ENCODE data around the gene UBR3. TPM values are rescaled to one million over a fixed set of nuclear protein-coding genes. Genes with fewer than 3 reads are reported as not detected.

The UBR3 gene
- total RNA-seq, 2 experiments from 2014 or later, result 11.6 to 21.0 TPM

GRCh38 chr2:169824373-169825333 lies 2.6 kb upstream of the UBR3 start, which contains the start of gene METTL5:
Gene METTL5 (minus strand): TSS chr2:169824905. CDS start chr2:169824597, 308 bp downstream.
- H3K9me2 ChIP-seq (ENCODE audit: insufficient read depth, low read length), result no peaks in the 10 kb centered on the region
- no peaks in the 10 kb centered on the region for H3K9me3 ChIP-seq (ENCODE audit: low read length)
- 0 out of 2 replicates have a peak, but pooled peaks cover 7% of the 10 kb centered on the region for H4K20me1 ChIP-seq (ENCODE audit: insufficient read depth, low read length)
- no peak for TF ChIP-seq EZH2phosphoT487 (IDR thresholded peaks at IDR 0.05; ENCODE audit: borderline replicate concordance, low read depth, low read length)
- peak; percentile 95 for TF ChIP-seq CTCF (conservative IDR thresholded peaks at IDR 0.05; ENCODE audit: low read length)
- ChIA-PET POLR2A (interaction anchor here (1.0 to 2.6 kb wide), 3 partner anchors 9 to 21 kb away, joined by 3 to 13 read pairs (median 4); no protein-coding TSS in a partner anchor), CTCF (ENCODE audit: unreplicated experiment) (interaction anchor here (0.6 to 0.9 kb wide), 2 partner anchors 9 to 104 kb away, joined by 3 to 4 read pairs; no protein-coding TSS in a partner anchor)
- peak within 1 kb of the TSS; percentile 56 for H2AFZ ChIP-seq (ENCODE audit: low read length)
- peak within 1 kb of the TSS; percentile 24 for H3K27ac ChIP-seq (ENCODE audit: low read depth, low read length, poor library complexity, severe bottlenecking)
- H3K4me1 ChIP-seq (ENCODE audit: insufficient read depth, low read length, poor library complexity, severe bottlenecking), result peaks cover 38% of the 10 kb centered on the region
- peak; percentile 85 for DNase-seq (ENCODE audit: low spot score)
- intact Hi-C loops (cut with micrococcal nuclease; ENCODE audit: unreplicated experiment), result loop anchor here (1.0 to 2.0 kb wide), 2 partner anchors 26 to 104 kb away; partner anchors contain the start of gene SSB
- peaks cover 30% of the 10 kb centered on the region for H3K36me3 ChIP-seq (ENCODE audit: insufficient read depth, low read length)
- H3K4me2 ChIP-seq (ENCODE audit: low read length), result peak within 1 kb of the TSS; percentile 92
- TSS peak; percentile 75 for BruUV-seq (replicated peaks)
- H3K4me3 ChIP-seq (ENCODE audit: low read depth, low read length, poor library complexity, severe bottlenecking), result peak within 1 kb of the TSS; percentile 74
- peaks cover 43% of the 10 kb centered on the region for H3K79me2 ChIP-seq (ENCODE audit: insufficient read depth, low read depth, low read length)

DNA sequence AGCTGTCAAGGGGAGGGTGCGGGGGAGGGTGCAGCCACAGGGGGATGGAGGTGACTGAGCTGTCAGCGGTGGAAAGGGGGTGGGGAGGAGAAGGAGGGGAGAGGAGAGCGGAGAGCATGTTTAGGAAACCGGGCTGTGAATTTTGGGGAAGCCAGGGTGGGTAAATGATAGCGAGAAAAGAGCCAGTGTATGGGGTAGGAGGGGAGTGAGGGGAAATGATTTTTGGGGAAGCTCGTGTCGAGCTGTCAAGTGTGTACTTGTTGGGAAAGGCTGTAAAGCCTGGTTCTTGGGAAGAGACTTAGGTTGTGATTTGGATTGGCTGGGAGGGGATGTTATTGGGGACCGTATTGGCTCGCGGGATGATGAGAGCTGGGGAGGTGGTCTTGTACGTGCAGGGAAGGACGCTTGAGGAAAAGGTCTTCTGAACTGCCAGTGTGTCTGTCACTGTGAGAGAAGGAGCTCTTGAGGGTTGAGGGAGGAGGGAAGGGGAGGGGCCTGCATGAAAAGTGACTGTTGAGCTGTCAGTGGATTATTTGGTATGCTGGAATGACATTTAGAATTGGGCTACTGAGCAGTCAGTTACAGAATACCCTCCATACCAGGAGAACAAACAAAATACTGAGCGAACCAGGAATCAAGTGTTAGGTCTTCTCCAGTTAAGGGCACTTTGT lies 1.0 kb downstream of the UBR3 start:
- no peaks in the 10 kb centered on the region for H3K9me3 ChIP-seq (ENCODE audit: low read length)
- H3K9me2 ChIP-seq (ENCODE audit: insufficient read depth, low read length), result no peaks in the 10 kb centered on the region
- no peaks in the 10 kb centered on the region for H3K36me3 ChIP-seq (ENCODE audit: insufficient read depth, low read length)
- 0 out of 2 replicates have a peak, but pooled peaks cover 10% of the 10 kb centered on the region for H4K20me1 ChIP-seq (ENCODE audit: insufficient read depth, low read length)
- H3K4me3 ChIP-seq (ENCODE audit: low read depth, low read length, poor library complexity, severe bottlenecking), result peak overlapping the region; percentile 74
- H2AFZ ChIP-seq (ENCODE audit: low read length), result 0 out of 2 replicates have a peak overlapping the region, but pooled peaks have one; percentile 90
- TF ChIP-seq EZH2phosphoT487 (IDR thresholded peaks at IDR 0.05; ENCODE audit: borderline replicate concordance, low read depth, low read length), result no peak
- no peak for TF ChIP-seq CTCF (conservative IDR thresholded peaks at IDR 0.05; ENCODE audit: low read length)
- no peak overlapping the region for H3K27ac ChIP-seq (ENCODE audit: low read depth, low read length, poor library complexity, severe bottlenecking)
- DNase-seq (ENCODE audit: low spot score), result peak; percentile 56
- intact Hi-C loops (cut with micrococcal nuclease; ENCODE audit: unreplicated experiment), result no loop called here
- H3K79me2 ChIP-seq (ENCODE audit: insufficient read depth, low read depth, low read length), result peaks cover 34% of the 10 kb centered on the region
- H3K4me2 ChIP-seq (ENCODE audit: low read length), result peak overlapping the region; percentile 93
- peaks cover 25% of the 10 kb centered on the region for H3K4me1 ChIP-seq (ENCODE audit: insufficient read depth, low read length, poor library complexity, severe bottlenecking)
- ChIA-PET POLR2A (interaction anchor here (0.6 to 1.5 kb wide), 10 partner anchors 10 to 124 kb away, joined by 3 to 8 read pairs (median 4); no protein-coding TSS in a partner anchor), CTCF (ENCODE audit: unreplicated experiment) (interaction anchor here (0.6 to 1.1 kb wide), 4 partner anchors 25 to 103 kb away, joined by 3 to 4 read pairs (median 3); no protein-coding TSS in a partner anchor)
- no TSS peak for BruUV-seq (replicated peaks)

Measured in OCI-LY7 (cell line).